Measurements from ENCODE around the gene IGFBPL1. TPM values are rescaled to one million over a fixed set of nuclear protein-coding genes. Genes with fewer than 3 reads are reported as not detected.

Gene IGFBPL1
- total RNA-seq, 1 experiment from 2014 or later: 1.6 TPM

DNA sequence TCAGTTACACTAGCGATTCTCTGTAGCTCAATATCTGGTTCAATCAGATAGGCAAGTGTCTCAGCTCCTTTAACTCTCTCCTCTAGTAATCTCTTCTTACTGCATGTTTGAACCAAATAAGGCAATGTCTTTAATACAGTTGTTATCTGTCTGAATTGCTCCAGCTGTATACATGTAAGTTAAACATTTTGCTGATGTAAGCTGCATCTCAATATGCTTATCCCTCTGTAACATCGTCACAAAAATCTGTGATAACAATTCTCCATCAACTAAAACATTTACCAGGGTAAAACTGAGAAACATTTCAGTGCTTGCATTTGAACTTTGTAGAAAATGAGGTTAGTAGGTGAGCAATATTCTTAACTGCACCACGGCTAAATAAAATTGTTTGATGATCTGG, 29.6 kb upstream of the IGFBPL1 start:
- no peaks in the 10 kb centered on the region for H3K4me1 Mint-ChIP-seq (ENCODE audit: low read depth, unreplicated experiment)
- POLR2A ChIA-PET: no interaction called here

DNA sequence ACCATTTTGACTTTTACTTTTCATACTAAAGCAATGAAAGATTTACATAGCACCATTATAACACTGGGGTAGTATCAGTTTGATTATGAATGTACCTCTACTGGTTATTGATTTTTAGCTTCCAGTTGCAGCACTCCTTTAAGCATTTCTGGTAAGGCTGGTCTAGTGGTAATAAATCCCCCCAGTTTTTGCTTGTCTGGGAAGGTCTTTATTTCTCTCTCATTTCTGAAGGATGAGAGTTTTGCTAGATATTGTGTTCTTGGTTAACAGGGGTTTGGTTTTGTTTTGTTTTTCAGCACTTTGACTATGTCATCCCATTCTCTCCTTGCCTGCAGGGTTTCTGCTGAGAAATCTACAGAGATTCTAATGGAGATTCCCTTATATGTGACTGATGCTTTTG, 26.9 kb upstream of the IGFBPL1 start:
- CTCF ChIA-PET: no interaction called here
- H3K27me3 Mint-ChIP-seq (ENCODE audit: insufficient read depth, unreplicated experiment): no peaks in the 10 kb centered on the region

More for the DNA sequence above, 29.6 kb upstream of the IGFBPL1 start:
- H3K4me3 ChIP-seq (ENCODE audit: low read depth, low read length): no peak overlapping the region
- no peaks in the 10 kb centered on the region for H3K36me3 ChIP-seq (ENCODE audit: control insufficient read depth, insufficient read depth, low read length)
- Mint-ChIP-seq H3K27me3 (ENCODE audit: insufficient read depth, unreplicated experiment) (no peaks in the 10 kb centered on the region), H3K36me3 (ENCODE audit: insufficient read depth, unreplicated experiment) (no peaks in the 10 kb centered on the region), H3K27ac (ENCODE audit: unreplicated experiment) (no peak overlapping the region), H3K9me3 (ENCODE audit: unreplicated experiment) (peaks cover 9% of the 10 kb centered on the region), H3K4me3 (ENCODE audit: unreplicated experiment) (no peak overlapping the region)
- CTCF ChIA-PET: no interaction called here
- no peaks in the 10 kb centered on the region for H3K27me3 ChIP-seq (replicated peaks; ENCODE audit: control insufficient read depth, insufficient read depth, low read length)
- H3K9me3 ChIP-seq: no peaks in the 10 kb centered on the region
- no TSS peak for BruUV-seq (replicated peaks)
- no peak for DNase-seq
- TF ChIP-seq, protein P1, sequence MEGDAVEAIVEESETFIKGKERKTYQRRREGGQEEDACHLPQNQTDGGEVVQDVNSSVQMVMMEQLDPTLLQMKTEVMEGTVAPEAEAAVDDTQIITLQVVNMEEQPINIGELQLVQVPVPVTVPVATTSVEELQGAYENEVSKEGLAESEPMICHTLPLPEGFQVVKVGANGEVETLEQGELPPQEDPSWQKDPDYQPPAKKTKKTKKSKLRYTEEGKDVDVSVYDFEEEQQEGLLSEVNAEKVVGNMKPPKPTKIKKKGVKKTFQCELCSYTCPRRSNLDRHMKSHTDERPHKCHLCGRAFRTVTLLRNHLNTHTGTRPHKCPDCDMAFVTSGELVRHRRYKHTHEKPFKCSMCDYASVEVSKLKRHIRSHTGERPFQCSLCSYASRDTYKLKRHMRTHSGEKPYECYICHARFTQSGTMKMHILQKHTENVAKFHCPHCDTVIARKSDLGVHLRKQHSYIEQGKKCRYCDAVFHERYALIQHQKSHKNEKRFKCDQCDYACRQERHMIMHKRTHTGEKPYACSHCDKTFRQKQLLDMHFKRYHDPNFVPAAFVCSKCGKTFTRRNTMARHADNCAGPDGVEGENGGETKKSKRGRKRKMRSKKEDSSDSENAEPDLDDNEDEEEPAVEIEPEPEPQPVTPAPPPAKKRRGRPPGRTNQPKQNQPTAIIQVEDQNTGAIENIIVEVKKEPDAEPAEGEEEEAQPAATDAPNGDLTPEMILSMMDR (IDR thresholded peaks at IDR 0.05; ENCODE audit: insufficient read depth in 1 of 2, low read depth in 1 of 2, low read length in 1 of 2, severe bottlenecking in 1 of 2, unreplicated experiment in 1 of 2): no peak
- intact Hi-C loops (cut with micrococcal nuclease; ENCODE audit: unreplicated experiment): no loop called here
- H3K4me1 ChIP-seq: no peaks in the 10 kb centered on the region

DNA sequence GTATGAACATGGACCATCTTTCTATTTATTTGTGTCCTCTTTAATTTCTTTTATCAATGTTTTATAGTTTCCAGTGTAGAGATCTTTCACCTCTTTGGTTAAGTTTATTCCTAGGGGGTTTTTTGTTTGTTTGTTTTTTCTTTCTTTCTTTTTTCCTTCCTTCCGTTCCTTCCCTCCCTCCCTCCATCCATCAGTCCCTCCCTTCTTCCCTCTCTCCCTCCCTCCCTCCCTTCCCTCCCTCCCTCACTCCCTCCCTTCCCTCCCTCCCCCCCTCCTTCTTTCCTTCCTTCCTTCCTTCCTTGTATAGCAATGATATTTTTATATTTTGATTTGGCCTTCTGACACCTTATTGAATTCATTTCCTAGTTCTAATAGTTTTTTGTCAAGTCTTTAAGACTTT, 23.4 kb upstream of the IGFBPL1 start:
- H3K27me3 ChIP-seq (replicated peaks; ENCODE audit: control insufficient read depth, insufficient read depth, low read length): no peaks in the 10 kb centered on the region
- H3K9me3 ChIP-seq: peaks cover 3% of the 10 kb centered on the region; the same call in 1 of the 2 replicates
- H3K9me3 Mint-ChIP-seq (ENCODE audit: unreplicated experiment): peaks cover 9% of the 10 kb centered on the region
- no peak overlapping the region for H3K4me3 Mint-ChIP-seq (ENCODE audit: unreplicated experiment)
- TF ChIP-seq, protein P1 (IDR thresholded peaks at IDR 0.05; ENCODE audit: insufficient read depth in 1 of 2, low read depth in 1 of 2, low read length in 1 of 2, severe bottlenecking in 1 of 2, unreplicated experiment in 1 of 2): no peak
- no TSS peak for BruUV-seq (replicated peaks)
- H3K4me3 ChIP-seq (ENCODE audit: low read depth, low read length): no peak overlapping the region
- POLR2A ChIA-PET: no interaction called here
- DNase-seq: no peak
- peaks cover 12% of the 10 kb centered on the region for H3K4me1 Mint-ChIP-seq (ENCODE audit: low read depth, unreplicated experiment)
- H3K27me3 Mint-ChIP-seq (ENCODE audit: insufficient read depth, unreplicated experiment): no peaks in the 10 kb centered on the region
- intact Hi-C loops (cut with micrococcal nuclease; ENCODE audit: unreplicated experiment): loop anchor here (10.0 kb wide), 2 partner anchors 47 to 53 kb away; partner anchors contain the start of gene ALDH1B1
- peaks cover 14% of the 10 kb centered on the region for H3K4me1 ChIP-seq
- H3K36me3 ChIP-seq (ENCODE audit: control insufficient read depth, insufficient read depth, low read length): no peaks in the 10 kb centered on the region
- H3K27ac Mint-ChIP-seq (ENCODE audit: unreplicated experiment): no peak overlapping the region
- CTCF ChIA-PET: no interaction called here
- no peaks in the 10 kb centered on the region for H3K36me3 Mint-ChIP-seq (ENCODE audit: insufficient read depth, unreplicated experiment)

More for the DNA sequence above, 26.9 kb upstream of the IGFBPL1 start:
- Histone ChIP-seq H3K27me3 (replicated peaks; ENCODE audit: control insufficient read depth, insufficient read depth, low read length) (no peaks in the 10 kb centered on the region), H3K4me1 (no peaks in the 10 kb centered on the region), H3K4me3 (ENCODE audit: low read depth, low read length) (no peak overlapping the region), H3K9me3 (peaks cover 3% of the 10 kb centered on the region; the same call in 1 of the 2 replicates), H3K36me3 (ENCODE audit: control insufficient read depth, insufficient read depth, low read length) (no peaks in the 10 kb centered on the region)
- intact Hi-C loops (cut with micrococcal nuclease; ENCODE audit: unreplicated experiment): no loop called here
- TF ChIP-seq, protein P1 (IDR thresholded peaks at IDR 0.05; ENCODE audit: insufficient read depth in 1 of 2, low read depth in 1 of 2, low read length in 1 of 2, severe bottlenecking in 1 of 2, unreplicated experiment in 1 of 2): no peak
- H3K27ac Mint-ChIP-seq (ENCODE audit: unreplicated experiment): no peak overlapping the region
- no TSS peak for BruUV-seq (replicated peaks)
- H3K4me3 Mint-ChIP-seq (ENCODE audit: unreplicated experiment): no peak overlapping the region
- POLR2A ChIA-PET: no interaction called here
- peaks cover 9% of the 10 kb centered on the region for H3K9me3 Mint-ChIP-seq (ENCODE audit: unreplicated experiment)
- no peak for DNase-seq
- no peaks in the 10 kb centered on the region for H3K4me1 Mint-ChIP-seq (ENCODE audit: low read depth, unreplicated experiment)
- no peaks in the 10 kb centered on the region for H3K36me3 Mint-ChIP-seq (ENCODE audit: insufficient read depth, unreplicated experiment)
